GM21515 (cell line): Measurements from ENCODE around the gene TNRC18.
"Not testable (repeated sequence)": the region's sequence is repeated elsewhere in the genome, so short reads cannot be mapped to it uniquely, and the experiment has no call there.

Experiments used
- ATAC-seq: cut with Tn5 transposase; IDR thresholded peaks from one replicate; pipeline ENCODE4 v1.9.1; 2021; ENCODE audit not compliant: unreplicated experiment

Gene TNRC18

DNA sequence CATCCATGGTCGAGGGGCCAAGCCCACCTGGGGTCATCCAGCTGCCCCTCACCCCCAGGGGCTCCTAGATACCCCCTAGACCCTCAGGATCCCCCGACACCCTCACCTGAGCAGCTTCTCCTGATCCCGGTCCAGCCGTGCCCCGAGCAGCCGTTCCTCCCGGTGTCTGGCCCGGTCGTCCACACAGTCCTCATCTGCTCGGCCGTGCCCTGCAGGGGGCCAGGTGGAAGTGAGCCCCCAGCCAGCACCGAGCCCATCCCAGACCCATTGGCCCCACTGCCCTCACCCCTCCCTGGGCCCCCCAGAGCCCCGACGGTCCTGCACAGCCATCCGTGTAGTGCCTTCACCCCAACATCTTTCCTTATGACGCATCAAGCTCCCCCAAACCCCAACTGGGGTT, 45.8 kb downstream of the TNRC18 start:
- ATAC-seq: no peak

DNA sequence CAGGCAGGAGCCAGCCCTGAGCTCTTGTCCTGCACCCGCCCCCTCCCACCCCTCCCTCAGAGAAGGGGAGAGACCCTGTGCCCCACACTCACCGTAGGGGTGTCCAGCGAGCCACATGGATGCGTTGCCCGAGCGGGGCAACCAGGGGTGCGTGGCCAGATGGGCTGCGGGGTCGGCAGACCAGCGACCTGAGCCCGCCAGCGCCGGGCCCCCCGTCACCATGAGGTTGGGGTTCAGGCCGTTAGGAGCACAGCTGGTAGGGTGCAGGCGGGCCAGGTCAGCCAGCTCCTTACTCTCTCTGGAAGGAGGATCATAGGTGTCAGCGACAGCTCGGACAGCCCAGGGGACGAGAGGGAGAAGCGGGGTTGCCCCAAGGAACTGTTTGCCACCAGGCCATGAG, 46.4 kb downstream of the TNRC18 start:
- no peak for ATAC-seq

DNA sequence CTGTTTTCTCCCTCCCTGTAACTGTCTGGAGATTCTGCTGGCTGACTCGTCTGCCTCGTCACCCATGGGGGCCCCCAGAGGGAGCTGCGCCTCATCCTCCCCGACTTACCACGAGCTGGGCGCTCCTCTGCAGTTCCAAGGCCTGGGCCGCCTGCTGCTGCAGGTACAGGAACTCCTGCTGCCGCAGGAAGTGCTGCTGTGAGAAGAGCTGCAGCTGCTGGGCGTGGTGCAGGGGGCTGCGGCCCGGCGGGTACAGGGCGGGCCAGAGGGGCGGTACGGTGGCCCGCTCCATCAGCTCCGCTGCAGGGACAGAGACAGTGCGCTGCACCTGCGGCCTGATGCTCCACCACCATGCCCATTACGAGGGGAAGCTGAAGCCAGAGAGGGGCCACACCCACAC, 47.7 kb downstream of the TNRC18 start:
- ATAC-seq: no peak

DNA sequence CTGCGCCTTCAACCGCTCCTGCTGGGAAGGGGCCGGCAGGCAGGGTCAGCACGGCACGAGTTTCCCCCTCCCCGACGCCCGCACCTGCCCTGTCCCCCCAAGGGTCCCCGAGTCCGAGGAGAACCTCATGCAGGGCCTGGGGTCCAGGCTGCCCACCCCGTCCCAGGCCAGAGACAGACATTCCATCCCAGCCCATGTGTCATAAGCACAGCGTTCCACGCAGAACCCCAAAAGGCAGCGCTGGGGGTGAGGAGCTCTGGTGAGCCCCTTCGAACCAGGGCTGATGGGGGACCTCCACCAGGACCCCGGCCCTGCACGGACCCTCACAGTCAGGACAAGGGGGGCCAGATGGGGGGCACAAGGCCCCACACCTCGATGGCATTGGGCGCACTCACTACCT, 49.2 kb downstream of the TNRC18 start:
- ATAC-seq: no peak

DNA sequence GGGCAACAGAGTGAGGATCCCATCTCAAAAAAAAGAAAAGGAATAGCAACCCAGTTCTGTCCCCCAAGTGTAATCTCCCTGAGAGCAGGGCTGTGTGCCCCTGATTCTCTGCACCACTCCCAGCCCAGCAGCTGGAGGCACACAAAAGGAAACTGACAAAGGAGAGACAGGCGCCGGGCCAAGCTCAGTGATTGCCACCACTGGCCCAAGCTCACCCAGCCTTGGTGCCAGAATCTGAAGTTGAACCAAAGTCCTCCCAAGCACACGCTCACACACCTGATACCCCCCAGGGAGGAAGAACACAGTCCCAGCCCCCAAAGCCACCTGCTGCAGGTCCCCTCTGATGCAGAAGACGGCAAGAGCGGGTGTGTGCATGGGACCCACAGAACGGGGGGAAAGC, 50.3 kb downstream of the TNRC18 start:
- ATAC-seq: no peak

DNA sequence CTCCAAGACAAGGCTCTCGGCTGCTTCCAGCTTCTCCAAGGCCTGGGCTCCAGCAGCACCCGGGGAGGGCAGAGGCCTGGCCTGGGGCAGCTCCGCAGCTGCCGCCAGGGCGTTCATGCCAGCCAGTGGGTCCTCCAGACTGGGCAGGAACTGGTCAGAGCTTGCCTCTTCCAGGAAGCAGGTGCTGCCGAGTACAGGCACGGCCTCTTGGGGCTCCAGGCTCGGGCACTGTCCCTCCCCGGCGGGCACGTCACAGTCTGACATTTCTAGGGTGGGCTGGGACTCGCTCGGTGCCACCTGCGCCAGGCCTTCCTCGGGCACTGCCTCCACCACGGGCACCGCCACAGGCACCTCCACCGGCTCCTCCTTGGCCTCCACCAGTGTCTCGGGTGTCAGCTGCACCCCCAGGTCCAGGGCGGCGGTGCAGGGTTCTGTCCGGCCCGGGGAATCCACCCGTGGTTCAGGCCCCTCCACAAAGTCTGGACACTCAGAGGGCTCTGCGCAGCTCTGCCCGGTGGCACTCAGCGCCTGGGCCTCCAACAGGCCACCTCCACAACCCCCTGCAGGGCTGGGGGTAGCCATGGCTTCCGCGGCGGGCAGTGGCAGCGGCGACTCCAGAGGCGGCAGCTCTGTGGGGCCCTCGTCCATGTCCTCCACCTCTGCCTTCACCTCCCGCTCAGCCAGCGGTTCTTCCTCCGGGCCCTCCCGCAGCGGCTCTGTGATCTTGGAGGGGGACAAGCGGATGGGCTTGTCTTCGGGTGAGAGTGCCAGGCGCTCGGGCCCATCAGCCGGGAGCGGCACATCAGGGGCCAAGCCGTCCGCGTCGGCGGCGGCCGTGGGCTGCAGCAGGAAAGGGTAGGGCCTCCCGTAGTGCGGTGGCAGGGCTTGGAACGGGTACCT, 52.9 kb downstream of the TNRC18 start:
- no peak for ATAC-seq

DNA sequence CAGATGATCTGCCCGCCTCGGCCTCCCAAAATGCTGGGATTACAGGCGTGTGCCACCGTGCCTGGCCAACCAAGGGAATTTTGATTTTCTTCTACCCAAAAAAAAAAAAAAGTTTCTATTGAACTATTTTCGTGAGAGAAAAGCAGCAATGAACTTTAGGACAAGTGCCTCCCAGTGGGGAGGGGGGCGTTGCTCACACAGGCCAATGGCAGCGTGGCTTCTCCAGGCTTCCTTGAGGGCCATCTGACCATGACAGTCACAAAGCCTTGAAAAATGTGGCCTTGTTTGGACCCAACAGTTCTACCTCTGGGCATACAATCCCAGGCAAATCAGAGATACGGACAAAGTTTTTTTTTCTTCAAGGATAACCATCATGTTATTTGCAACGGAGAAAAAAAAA, 56.0 kb downstream of the TNRC18 start:
- no peak for ATAC-seq

DNA sequence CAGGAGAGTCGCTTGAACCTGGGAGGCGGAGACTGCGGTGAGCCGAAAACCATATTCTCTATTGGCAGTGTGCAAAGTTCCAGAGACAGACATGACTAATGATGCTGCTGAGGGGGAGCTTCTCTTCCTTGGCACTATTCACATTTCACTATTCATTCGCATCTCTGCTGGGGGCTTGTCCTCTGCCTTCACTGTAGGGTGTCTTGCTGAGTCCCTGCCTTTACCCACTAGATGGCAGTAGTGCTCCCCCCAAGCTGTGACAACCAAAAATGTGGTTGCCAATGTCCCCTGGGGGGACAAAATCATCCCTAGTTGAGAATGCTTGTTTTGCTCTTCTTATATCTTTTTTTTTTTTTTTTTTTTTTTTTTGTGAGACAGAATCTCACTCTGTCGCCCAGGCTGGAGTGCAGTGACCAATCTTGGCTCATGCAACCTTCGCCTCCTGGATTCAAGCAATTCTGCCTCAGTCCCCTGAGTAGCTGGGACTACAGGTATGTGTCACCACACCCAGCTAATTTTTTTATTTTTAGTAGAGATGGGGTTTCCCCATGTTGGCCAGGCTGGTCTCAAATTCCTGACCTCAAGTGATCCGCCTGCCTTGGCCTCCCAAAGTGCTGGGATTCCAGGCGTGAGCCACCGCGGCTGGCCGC, 57.5 kb downstream of the TNRC18 start:
- ATAC-seq: peak; percentile 54

DNA sequence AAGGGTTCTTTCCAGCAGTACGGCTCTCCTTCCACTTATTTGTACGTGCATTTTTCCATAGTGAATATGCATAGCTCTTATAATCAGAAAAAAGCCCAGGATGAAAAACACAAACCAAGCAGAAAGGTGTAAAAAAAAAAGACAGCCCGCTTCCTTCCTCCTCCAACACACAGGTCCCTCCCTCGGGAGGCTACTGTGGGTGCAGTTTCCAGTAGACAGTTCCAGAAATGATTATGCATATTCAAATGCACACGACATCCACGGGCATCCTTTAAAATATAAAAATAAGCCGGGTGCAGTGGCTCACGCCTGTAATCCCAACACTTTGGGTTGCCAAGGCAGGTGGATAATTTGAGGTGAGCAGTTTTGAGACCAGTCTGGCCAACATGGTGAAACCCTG, 59.9 kb downstream of the TNRC18 start:
- no peak for ATAC-seq

DNA sequence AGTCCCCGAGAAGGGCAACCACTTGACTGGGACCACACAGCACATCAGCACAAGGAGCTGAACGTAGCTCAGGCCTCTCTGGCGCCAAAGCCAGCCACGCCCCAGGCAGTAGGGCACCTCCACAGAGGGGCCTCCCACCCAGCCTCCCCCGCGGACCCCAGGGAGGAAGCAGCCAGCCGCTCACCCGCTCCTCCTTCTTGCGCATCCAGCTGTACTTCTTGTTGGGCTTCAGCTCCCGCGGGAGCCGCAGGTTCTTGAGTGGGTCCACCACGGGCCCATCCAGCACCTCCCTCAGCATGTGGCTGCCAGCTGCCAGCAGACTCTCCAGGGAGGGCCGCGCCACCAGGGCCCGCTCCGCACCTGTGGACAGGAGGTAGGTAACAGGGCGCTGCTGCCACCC, 61.2 kb downstream of the TNRC18 start:
- no peak for ATAC-seq

DNA sequence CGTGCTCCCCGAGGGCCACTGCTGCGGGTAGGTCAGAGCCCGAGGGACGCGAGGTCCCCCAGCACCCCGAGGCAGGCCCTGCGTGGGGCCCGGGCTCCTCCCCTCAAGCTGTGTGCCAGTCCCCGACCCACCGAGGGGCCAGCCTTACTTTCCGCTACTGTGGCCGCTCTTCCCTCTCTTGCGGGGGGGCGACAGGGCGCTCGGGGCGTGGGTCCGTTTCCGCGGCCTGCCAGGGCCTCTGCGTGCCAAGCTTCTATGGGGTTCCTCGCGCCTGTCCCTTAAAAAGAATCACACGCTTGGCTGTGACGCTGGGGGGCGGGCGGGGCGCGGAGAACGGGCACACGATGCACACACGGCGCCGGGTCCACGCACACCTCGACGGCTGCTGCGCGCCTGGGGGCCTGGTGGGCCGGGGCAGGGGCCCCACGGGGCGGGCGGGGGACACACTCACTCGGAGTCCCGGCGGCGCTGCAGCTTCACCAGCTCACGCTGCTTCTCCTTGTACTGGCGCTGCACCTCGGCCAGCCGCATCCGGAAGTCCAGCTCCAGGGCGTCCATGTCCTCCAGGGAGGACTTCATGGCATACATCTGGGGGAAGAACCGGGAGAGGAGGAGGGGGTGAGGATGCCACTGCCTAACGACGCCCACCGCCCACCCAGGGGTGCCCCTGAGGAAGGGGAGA, 62.0 kb downstream of the TNRC18 start:
- no peak for ATAC-seq

DNA sequence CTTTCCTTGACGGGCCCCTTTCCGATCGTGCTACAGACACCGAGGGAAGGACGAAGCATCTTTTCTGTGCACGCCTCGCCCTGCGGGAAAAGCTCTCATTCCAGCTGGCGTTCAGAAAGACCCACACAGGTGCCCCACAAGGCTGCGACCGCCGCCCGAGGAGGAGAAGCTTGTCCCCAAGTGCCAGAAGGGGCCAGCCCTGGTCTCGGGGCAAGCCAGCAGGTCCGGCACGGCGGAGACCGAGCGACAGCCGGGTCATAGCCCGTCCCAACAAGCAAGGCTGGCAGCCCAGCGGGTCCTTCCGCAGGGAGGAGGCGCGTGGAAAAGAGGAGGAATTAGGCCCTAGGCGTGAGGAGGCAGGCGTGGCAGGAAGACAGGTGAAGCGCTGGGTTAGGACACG, 62.7 kb downstream of the TNRC18 start:
- no peak for ATAC-seq

DNA sequence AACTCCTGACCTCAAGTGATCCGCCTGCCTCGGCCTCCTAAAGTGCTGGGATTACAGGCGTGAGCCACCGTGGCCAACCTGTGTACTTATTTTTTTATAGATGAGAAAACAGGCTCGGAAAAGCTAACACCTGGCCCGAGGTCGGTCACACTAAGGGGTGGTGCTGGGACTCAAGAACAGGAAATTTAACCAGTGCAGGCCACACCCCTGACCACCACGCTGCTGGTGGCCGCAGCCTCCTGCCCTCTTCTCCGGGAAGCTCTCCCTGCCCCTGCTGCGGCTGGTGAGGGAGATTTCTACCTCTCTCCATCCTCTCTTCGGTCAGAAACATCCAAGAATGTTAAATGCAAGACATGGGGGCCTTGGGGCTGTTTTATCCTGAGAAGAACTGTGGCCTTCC, 63.2 kb downstream of the TNRC18 start:
- ATAC-seq: no peak

DNA sequence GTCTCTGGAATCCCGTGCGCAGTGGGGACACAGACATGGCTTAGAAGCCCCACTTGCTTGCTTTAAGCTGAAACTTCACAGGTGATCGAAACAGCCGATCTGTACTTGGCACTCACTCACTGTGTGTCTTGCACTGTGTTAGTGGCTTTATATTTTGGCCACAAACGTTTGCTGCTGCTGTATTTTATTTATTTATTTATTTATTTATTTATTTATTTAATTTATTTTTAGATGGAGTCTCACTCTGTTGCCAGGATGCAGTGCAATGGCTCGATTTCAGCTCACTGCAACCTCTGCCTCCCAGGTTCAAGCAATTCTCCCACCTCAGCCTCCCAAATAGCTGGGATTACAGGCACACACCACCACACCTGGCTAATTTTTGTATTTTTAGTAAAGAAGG, 63.6 kb downstream of the TNRC18 start:
- not testable (repeated sequence) for ATAC-seq

DNA sequence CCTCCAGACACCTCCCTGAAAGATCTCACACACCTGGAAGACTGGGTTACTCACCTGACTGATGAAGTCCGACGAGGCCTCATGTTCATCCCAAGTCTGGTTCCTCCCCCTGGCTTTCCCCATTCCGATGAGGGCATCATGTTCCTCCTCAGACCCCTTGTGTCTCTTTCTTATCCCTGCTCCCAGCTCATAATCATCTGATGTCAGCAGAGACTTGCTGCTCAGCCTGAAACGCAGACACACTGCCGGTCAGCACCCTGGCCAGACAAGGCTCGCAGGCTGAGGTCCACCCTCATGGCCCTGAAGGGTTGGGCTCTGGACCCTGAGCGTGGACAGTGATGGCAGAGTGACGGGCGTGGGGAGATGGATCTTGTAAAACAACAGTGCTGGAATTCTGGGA, 64.3 kb downstream of the TNRC18 start:
- ATAC-seq: no peak

DNA sequence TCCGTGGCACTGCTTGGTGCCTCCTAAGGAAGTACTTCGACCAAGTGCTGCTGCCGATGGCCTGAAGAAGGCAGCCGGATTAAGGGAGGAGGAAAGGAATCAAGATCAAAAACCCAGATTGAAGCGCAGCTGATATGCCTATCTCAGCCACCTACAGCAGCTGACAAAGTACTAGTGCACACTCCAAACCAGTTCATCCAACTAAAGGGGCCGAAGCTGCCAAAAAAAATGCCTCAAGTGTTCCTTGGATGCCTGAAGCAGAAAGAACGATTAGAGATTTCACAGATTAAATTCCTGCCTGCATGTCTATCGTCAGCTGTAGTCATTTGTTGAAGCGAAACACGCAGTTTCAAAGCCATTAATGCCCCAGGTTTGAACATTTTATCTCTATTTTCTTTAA, 65.7 kb downstream of the TNRC18 start:
- no peak for ATAC-seq

DNA sequence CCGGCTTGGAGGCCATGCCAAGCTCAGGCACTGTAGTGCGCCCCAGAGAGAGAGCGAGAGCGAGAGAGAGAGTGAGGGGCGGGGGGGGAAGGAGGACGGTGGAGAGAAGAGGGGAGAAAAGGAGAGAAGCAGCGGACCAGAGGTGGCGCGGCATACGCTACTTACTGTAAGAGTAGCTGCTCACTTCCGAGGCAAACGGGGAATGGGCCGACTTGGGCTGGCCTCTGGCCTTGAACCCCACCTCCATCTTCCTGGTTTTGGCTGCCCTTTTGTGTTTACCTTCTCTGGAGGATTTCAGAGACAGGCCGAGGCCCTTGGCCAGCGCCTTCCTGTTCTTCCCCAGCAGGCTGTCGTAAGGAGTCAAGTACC, 66.9 kb downstream of the TNRC18 start:
- ATAC-seq: no peak

DNA sequence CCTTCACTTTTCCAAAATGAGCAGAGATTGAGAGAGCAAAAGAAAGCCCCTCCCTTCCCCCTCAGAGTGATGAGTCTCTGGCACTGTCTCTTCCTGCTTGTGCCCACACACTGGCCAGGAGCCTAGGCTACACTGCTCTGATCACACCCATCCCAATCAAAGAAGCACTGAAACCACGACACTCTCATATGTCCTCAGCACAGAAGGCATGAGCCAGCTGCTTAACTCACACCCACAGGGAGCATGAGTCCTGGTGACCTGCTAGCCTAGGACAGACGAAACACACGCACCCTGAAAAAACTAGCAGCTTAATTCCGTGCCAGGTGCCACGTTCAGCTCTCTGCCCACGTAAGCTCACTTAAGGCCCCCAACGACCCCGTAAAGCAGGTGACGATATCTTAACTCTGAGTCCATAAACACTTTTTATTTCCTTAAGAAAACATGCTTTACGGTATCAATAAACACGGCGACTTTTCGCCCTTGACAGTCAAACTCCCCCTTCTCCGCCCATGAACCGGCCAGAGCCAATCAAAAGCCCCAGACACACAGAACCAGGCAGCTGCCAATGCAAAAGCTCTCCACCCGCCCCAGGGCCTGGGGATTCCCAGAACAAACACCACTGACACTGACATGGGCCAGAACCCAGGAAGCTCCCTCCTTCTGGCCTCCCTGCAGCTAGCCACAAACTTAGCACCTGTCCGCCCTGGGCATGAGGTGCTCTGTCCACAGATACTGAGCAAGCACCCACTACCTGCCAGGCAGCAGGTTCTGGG, 69.0 kb downstream of the TNRC18 start:
- no peak for ATAC-seq

DNA sequence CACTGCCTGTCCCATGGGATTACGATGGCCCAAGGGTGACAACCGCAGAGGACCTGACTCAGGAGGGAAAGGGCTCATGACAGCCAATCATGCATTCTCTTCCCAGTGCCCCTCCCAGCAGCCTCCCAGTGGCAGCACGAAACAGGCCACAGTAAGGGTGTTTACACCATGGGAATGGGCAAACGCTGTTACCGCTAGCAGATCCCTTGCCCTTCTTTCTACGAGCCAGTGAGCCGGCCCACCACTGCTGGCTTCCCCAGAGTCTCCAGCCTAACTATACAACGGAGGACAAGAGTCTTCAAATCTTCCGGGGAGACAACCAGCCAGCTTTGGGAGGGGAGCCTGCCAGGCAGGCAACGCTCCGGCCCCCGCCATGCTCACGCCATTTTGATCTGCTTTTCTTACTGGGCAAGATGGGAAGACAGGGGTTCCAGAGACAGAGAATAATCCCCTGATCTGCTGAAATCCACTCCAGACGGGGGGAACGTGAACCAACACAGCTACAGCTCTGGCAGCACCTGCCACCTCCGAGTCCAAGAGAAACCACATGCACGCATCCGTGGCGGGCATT, 71.1 kb downstream of the TNRC18 start:
- ATAC-seq: no peak

DNA sequence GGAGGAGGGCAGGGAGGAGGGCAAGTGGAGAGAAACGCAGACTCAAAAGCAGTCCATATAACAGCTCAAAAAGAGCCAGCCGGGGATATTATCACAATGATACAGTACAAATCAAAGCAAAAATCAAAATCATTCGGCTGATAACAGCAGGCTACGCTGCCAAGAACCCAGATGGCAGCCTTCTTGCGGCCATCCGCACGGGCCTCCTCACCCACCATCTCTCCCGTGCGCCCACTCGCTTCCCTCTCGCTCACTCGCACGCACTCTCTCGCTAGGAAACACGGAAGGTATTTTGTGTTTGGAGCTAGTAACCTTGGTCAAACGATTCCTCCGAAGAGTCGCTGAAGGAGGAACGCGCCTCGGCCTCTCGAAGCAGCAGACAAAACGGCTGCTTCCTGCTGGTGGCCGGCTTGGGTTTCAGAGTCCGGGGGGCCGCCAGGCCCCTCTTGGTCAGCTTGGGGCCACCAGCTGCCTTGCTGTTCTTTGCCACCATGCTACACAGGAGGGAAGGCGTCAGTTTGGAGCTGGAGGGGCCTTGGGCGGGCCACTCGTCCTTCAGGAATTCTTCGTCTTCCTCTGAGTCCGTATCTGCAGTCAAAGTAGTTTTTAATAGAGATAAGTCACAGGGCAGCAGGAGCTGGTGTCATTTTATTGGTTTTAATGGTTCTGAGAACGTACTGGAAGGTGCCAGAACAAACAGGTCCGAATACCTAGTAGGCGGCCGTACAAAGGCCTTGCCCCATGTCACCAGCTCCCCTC, 71.9 kb downstream of the TNRC18 start:
- no peak for ATAC-seq
